ENCODE measurements around the gene TSHZ1.

- TF ChIP-seq CREB1 (IDR thresholded peaks at IDR 0.05; ENCODE audit: low read depth) (no peak), FOXM1 (IDR thresholded peaks at IDR 0.05; ENCODE audit: borderline replicate concordance, low read depth) (no peak), EP300 (IDR thresholded peaks at IDR 0.05; ENCODE audit: borderline replicate concordance) (no peak), CEBPB (IDR thresholded peaks at IDR 0.05) (no peak), NFIC (IDR thresholded peaks at IDR 0.05) (no peak), EGR1 (IDR thresholded peaks at IDR 0.05) (no peak), REST (IDR thresholded peaks at IDR 0.05; ENCODE audit: low read depth) (no peak), USF1 (IDR thresholded peaks at IDR 0.05) (no peak), RAD21 (IDR thresholded peaks at IDR 0.05; ENCODE audit: low read depth) (no peak)
Observed at GRCh38 chr18:75251466-75251865, 40.9 kb downstream of the TSHZ1 start.
